ENCODE measurements around the gene PPP6C. TPM values are rescaled to one million over a fixed set of nuclear protein-coding genes. Genes with fewer than 3 reads are reported as not detected.
A peak's percentile ranks its signal among the peaks of the same experiment; 100 is the strongest.
"Not testable (repeated sequence)": the region's sequence is repeated elsewhere in the genome, so short reads cannot be mapped to it uniquely, and the experiment has no call there.

Gene PPP6C
- total RNA-seq, 8 experiments from 2014 or later = 19.8 to 32.0 (median 26.9) TPM

DNA sequence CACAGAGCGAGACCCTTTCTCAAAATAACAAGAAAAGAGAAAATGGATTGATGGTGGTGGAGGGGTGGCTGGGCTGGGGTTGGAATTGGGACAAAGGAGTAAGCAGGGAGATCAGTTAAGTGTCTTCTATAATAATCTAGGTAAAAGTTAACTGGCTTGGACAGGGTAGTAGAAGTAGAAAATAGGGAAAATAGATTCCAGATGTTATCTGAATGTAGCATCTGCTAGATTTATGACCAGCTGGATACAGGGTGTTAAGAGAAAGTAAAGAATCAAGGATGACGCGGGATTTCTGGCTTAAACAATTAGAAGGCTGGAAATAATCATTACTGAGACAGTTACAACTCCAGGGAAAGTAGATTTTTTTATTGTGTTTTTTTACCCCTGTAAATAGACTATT, 13.0 kb downstream of the PPP6C start:
- in situ Hi-C loops (cut with MboI; ENCODE audit: low pct_unique_long_range_greater_than_20kb in 2 of 9, low sequenced_read_pairs in 9 of 9, unreplicated experiment in 9 of 9) = no loop called here
- peak in 2 of 8 experiments; percentile 62 to 73 for ATAC-seq (replicated peaks in 6 of 8)

DNA sequence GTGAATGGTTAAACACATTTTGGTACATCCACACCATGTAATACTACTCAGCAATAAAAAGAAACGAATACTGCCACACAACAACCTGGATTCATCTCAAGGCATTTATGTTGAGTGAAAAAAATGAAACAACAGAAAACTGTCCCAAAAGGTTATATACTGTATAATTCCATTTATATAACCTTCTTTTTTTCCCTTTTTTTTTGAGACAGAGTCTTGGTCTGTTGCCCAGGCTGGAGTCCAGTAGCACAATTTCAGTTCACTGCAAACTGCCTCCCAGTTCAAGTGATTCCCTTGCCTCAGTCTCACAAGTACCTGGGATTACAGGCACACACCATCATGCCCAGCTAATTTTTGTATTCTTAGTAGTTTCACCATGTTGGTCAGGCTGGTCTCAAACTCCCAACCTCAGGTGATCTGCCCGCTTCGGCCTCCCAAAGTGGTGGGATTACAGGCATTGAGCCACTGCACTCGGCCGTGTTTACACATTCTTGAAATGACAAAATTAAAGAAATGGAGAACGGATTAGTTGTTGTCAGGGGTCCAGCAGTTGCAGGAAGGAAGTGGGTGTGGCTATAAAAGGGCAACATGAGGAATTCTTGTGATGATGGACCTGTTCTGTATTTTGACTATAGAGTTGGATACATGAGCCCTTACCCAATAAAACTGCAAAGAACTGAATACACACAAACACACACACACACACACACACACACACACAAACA, 17.4 kb downstream of the PPP6C start:
- 0 to 100% (median 84%) methylated on average over 1 to 6 of the region's 6 CpGs; no CpG with 5 or more reads in 1 of the 10 experiments for WGBS, 10 experiments
- in situ Hi-C loops (cut with MboI; ENCODE audit: low pct_unique_long_range_greater_than_20kb in 2 of 9, low sequenced_read_pairs in 9 of 9, unreplicated experiment in 9 of 9) = no loop called here
- peak in 1 of 8 experiments; percentile 31 for ATAC-seq (replicated peaks in 6 of 8)
- H3K4me3 ChIP-seq = no peak overlapping the region
- no peak overlapping the region for H3K27ac ChIP-seq
- H3K4me1 ChIP-seq (replicated peaks in 1 of 2) = no peaks in the 10 kb centered on the region

More for the DNA sequence above, 13.0 kb downstream of the PPP6C start:
- no peak overlapping the region for H3K27ac ChIP-seq
- no peaks in the 10 kb centered on the region for H3K4me1 ChIP-seq (replicated peaks in 1 of 2)
- 31 to 100% (median 93%) methylated on average over 1 to 3 of the region's 3 CpGs; no CpG with 5 or more reads in 3 of the 10 experiments for WGBS, 10 experiments
- H3K4me3 ChIP-seq = no peak overlapping the region

DNA sequence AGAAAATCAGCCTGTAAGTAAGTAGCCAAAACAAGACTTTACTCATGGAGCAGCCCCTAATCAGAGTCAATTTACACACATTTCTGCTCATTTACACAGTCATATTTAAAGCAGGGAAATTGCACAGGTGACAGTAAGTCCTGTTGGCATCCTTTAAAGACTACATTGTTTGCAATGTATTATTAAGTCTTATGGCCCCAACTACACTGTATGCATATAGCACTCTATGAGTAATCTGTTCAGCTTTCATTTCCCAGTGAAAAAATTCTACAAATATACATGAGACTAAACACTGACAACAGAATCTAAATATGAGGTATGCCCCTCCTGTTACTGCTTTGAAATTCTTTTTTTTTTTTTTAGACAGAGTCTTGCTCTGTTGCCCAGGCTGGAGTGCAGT, 19.7 kb downstream of the PPP6C start:
- ATAC-seq (replicated peaks in 6 of 8) = peak in 2 of 8 experiments; percentile 67 to 68
- no peak overlapping the region for H3K4me3 ChIP-seq
- no peak overlapping the region for H3K27ac ChIP-seq
- no peaks in the 10 kb centered on the region for H3K4me1 ChIP-seq (replicated peaks in 1 of 2)
- in situ Hi-C loops (cut with MboI; ENCODE audit: low pct_unique_long_range_greater_than_20kb in 2 of 9, low sequenced_read_pairs in 9 of 9, unreplicated experiment in 9 of 9) = no loop called here

DNA sequence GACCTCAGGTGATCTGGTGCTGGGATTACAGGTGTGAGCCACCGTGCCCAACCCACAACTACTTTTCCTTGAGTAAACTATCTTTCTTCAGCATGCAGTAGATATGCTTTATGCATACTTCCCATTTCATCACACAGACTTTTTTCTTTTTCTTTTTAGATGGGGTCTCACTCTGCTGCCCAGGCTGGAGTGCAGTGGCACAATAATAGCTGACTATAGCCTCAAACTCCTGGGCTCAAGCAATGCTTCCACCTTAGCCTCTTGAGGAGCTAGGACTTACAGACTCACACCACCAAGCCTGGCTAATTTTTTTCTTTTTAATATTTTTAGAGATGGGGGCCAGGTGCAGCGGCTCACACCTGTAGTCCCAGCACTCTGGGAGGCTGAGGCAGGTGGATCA, 22.8 kb downstream of the PPP6C start:
- H3K27ac ChIP-seq = no peak overlapping the region
- 40 to 100% (median 100%) methylated on average over 1 to 2 of the region's 2 CpGs; no CpG with 5 or more reads in 4 of the 10 experiments for WGBS, 10 experiments
- no peak overlapping the region for H3K4me3 ChIP-seq
- no peaks in the 10 kb centered on the region for H3K4me1 ChIP-seq (replicated peaks in 1 of 2)
- in situ Hi-C loops (cut with MboI; ENCODE audit: low pct_unique_long_range_greater_than_20kb in 2 of 9, low sequenced_read_pairs in 9 of 9, unreplicated experiment in 9 of 9) = no loop called here
- ATAC-seq (replicated peaks in 6 of 8) = no peak

DNA sequence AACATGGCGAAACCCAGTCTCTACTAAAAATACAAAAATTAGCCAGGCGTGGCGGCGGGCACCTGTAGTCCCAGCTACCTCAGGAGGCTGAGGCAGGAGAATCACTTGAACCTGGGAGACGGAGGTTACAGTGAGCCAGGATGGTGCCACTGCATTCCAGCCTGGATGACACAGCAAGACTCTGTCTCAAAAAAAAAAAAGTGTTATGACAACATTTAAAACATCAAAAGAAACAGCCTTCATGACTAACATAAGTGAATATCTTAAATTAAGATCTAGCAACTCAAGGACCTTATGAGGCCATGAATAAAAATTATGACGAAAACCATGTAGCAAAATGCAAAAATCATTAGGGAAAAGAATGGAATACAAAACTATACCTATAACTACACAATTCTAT, 26.7 kb downstream of the PPP6C start:
- H3K4me1 ChIP-seq (replicated peaks in 1 of 2); H3K4me3 ChIP-seq; H3K27ac ChIP-seq; in situ Hi-C loops (cut with MboI; ENCODE audit: low pct_unique_long_range_greater_than_20kb in 2 of 9, low sequenced_read_pairs in 9 of 9, unreplicated experiment in 9 of 9); ATAC-seq (replicated peaks in 6 of 8): not testable (repeated sequence)
- 86 to 100% (median 100%) methylated on average over 1 to 2 of the region's 6 CpGs; no CpG with 5 or more reads in 1 of the 10 experiments for WGBS, 10 experiments

- Histone ChIP-seq H3K27ac (no peak overlapping the region), H3K4me3 (no peak overlapping the region), H3K4me1 (replicated peaks in 1 of 2) (no peaks in the 10 kb centered on the region)
- peak in 1 of 8 experiments; percentile 17 for ATAC-seq (replicated peaks in 6 of 8)
- WGBS, 10 experiments = 33 to 90% (median 72%) methylated on average over 1 to 3 of the region's 3 CpGs
- in situ Hi-C loops (cut with MboI; ENCODE audit: low pct_unique_long_range_greater_than_20kb in 2 of 9, low sequenced_read_pairs in 9 of 9, unreplicated experiment in 9 of 9) = no loop called here
Measured at GRCh38 chr9:125161284-125161918, 28.2 kb downstream of the PPP6C start.

GRCh38 chr9:125160750-125161149, 28.9 kb downstream of the PPP6C start:
- H3K4me1 ChIP-seq (replicated peaks in 1 of 2) = no peaks in the 10 kb centered on the region
- no peak overlapping the region for H3K4me3 ChIP-seq
- no peak overlapping the region for H3K27ac ChIP-seq
- no peak for ATAC-seq (replicated peaks in 6 of 8)
- in situ Hi-C loops (cut with MboI; ENCODE audit: low pct_unique_long_range_greater_than_20kb in 2 of 9, low sequenced_read_pairs in 9 of 9, unreplicated experiment in 9 of 9) = no loop called here

GRCh38 chr9:125156551-125156950, 33.1 kb downstream of the PPP6C start:
- 90 to 100% (median 100%) methylated on average over 1 to 2 of the region's 2 CpGs; no CpG with 5 or more reads in 1 of the 10 experiments for WGBS, 10 experiments
- in situ Hi-C loops (cut with MboI; ENCODE audit: low pct_unique_long_range_greater_than_20kb in 2 of 9, low sequenced_read_pairs in 9 of 9, unreplicated experiment in 9 of 9) = no loop called here
- ATAC-seq (replicated peaks in 6 of 8) = no peak

GRCh38 chr9:125153712-125154367, 35.8 kb downstream of the PPP6C start:
- in situ Hi-C loops (cut with MboI; ENCODE audit: low pct_unique_long_range_greater_than_20kb in 2 of 9, low sequenced_read_pairs in 9 of 9, unreplicated experiment in 9 of 9) = no loop called here
- H3K4me3 ChIP-seq = no peak overlapping the region
- ATAC-seq (replicated peaks in 6 of 8) = no peak
- no peaks in the 10 kb centered on the region for H3K4me1 ChIP-seq (replicated peaks in 1 of 2)
- no peak overlapping the region for H3K27ac ChIP-seq
- 0 to 100% (median 98%) methylated on average over 1 to 4 of the region's 4 CpGs for WGBS, 10 experiments

More at GRCh38 chr9:125156551-125156950, 33.1 kb downstream of the PPP6C start:
- no peak overlapping the region for H3K4me3 ChIP-seq
- H3K4me1 ChIP-seq (replicated peaks in 1 of 2) = no peaks in the 10 kb centered on the region
- no peak overlapping the region for H3K27ac ChIP-seq

DNA sequence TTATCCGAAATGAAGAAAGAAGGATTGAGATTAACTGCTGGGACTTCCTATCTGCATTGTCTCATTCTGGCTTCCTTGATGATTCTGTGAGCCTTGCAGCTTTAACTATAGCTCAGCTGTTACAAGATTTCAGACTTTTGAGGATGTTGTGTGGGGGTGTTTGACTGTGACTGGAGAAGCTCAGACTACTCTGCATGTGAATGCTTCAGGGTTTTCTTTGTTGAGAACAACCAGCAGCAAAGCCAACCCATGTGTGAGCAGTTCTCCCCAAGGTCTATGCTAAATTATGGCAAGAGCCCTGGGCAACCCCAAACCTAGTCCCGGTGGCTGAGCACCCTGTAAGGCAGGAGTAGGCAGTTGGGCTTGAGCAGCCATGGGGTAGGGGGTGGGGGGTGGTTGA, 37.9 kb downstream of the PPP6C start:
- no peak for ATAC-seq (replicated peaks in 6 of 8)
- Histone ChIP-seq H3K27ac (no peak overlapping the region), H3K4me1 (replicated peaks in 1 of 2) (no peaks in the 10 kb centered on the region), H3K4me3 (no peak overlapping the region)
- in situ Hi-C loops (cut with MboI; ENCODE audit: low pct_unique_long_range_greater_than_20kb in 2 of 9, low sequenced_read_pairs in 9 of 9, unreplicated experiment in 9 of 9) = no loop called here
- 67 to 100% (median 93%) methylated on average over 1 to 2 of the region's 2 CpGs; no CpG with 5 or more reads in 3 of the 10 experiments for WGBS, 10 experiments

DNA sequence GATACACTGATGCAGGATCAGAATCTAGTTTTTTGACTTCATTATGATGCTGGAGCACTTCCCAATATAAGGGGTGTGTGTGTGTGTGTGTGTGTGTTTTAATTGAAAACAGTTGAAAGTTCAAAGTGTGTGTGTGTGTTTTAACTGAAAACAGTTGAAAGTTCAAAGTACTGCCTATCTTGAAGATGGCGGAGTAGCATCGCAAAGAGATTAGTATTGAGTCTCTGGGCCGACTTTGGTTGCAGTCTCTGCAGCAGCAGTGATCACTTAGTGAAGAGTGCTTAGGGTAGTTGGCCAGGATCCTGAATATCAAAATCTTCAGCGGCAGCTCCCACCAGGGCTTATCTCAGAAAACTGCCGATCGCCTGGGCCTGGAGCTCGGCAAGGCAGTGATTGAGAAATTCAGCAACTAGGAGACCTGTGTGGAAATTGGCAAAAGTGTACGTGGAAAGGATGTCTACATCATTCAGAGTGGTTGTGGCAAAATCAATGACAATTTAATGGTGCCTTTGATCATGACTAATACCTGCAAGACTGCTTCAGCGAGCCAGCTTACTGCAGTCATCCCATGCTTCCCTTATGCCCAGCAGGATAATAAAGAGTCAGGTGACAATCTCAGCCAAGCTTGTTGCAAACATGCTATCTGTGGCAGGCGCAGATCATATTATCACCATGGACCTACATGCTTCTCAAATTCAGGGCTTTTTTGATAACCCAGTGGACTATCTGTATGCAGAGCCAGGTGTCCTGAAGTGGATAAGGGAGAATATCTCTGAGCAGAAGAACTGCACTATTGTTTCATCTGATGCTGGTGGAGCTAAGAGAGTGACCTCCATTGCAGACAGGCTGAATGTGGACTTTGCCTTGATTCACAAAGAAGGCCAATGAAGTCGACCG, 39.0 kb downstream of the PPP6C start:
- Histone ChIP-seq H3K4me3 (no peak overlapping the region), H3K27ac (no peak overlapping the region), H3K4me1 (replicated peaks in 1 of 2) (no peaks in the 10 kb centered on the region)
- WGBS, 10 experiments = 0 to 100% (median 96%) methylated on average over 1 to 9 of the region's 12 CpGs; no CpG with 5 or more reads in 1 of the 10 experiments
- no peak for ATAC-seq (replicated peaks in 6 of 8)
- in situ Hi-C loops (cut with MboI; ENCODE audit: low pct_unique_long_range_greater_than_20kb in 2 of 9, low sequenced_read_pairs in 9 of 9, unreplicated experiment in 9 of 9) = no loop called here

- WGBS, 10 experiments = 67 to 100% (median 83%) methylated on average over 1 to 3 of the region's 3 CpGs
- Histone ChIP-seq H3K27ac (no peak overlapping the region), H3K4me1 (replicated peaks in 1 of 2) (peaks cover 0 to 2% of the 10 kb centered on the region in 2 donors), H3K4me3 (no peak overlapping the region)
- in situ Hi-C loops (cut with MboI; ENCODE audit: low pct_unique_long_range_greater_than_20kb in 2 of 9, low sequenced_read_pairs in 9 of 9, unreplicated experiment in 9 of 9) = loop anchor here in 2 of 9 experiments (25.0 kb wide), 1 partner anchor 210 kb away; the partner anchor contains the start of gene GOLGA1 (in 2 of the 2)
- ATAC-seq (replicated peaks in 6 of 8) = no peak
Measured at GRCh38 chr9:125147401-125147951, 42.1 kb downstream of the PPP6C start.
